SK-MEL-5 (cell line): ENCODE data around the gene PDE1C. TPM values are rescaled to one million over a fixed set of nuclear protein-coding genes. Genes with fewer than 3 reads are reported as not detected.

ENCODE experiments used
- DNase-seq: peaks from one replicate; pipeline ENCODE4 v3.0.0-alpha.2; 2016; ENCODE audit warnings: low read depth, low spot score
- in situ Hi-C: cut with HindIII; loops from 2 replicates; pipeline ENCODE4 v1.10.0; 2016; ENCODE audit warnings: low sequenced_read_pairs, high pct_unique_total_duplicates, low pct_unique_long_range_greater_than_20kb
- polyA plus RNA-seq, 2 experiments: library from polyadenylated mRNA; depleted of rRNA; stranded (reverse); fragments of >200 nt; gene quantifications; 2 replicates each; pipeline ENCODE4 v1.2.3, GENCODE V29; 2015
- total RNA-seq: library from RNA; depleted of rRNA; stranded (reverse); fragments of >200 nt; shearing (Covaris generic); gene quantifications from 2 replicates; pipeline ENCODE4 v1.2.3, GENCODE V29; 2014; rRNA removed

PDE1C gene
- total RNA-seq = 0.69 and 0.83 TPM in 2 replicates
- 1.2 and 1.4 TPM in 2 replicates for polyA plus RNA-seq (2015; cell fraction: cytosol; rRNA removed)
- 2.7 and 3.2 TPM in 2 replicates for polyA plus RNA-seq (2015; cell fraction: nucleus; rRNA removed)

GRCh38 chr7:32070406-32071360, at the start of gene PDE1C:
TSS of gene PDE1C (minus strand) at chr7:32070407.
- DNase-seq = no peak
- in situ Hi-C loops = no loop called here

DNA sequence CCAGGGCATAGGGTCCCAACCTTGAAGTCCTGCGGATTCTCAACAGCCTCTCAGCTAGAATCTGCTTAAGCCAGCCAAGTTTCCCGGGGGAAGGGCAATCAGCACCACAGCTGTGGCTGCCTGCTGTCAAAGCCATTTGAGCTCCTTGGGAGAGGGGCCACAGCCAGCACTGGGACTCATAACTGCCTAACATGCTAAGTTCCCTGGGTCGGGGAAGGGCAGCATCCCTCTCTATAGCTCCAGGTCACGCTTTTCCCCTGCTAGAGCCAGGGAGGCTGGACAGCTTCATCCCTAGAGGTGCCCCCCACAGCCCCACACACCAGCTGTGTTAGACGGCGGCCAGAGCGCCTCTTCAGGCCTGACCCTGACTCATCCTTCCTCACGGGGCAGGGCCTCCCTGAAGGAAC, 49.6 kb upstream of the PDE1C start:
- in situ Hi-C loops = no loop called here
- no peak for DNase-seq

- in situ Hi-C loops = no loop called here
Observed at GRCh38 chr7:32117837-32118236, 47.6 kb upstream of the PDE1C start.

DNA sequence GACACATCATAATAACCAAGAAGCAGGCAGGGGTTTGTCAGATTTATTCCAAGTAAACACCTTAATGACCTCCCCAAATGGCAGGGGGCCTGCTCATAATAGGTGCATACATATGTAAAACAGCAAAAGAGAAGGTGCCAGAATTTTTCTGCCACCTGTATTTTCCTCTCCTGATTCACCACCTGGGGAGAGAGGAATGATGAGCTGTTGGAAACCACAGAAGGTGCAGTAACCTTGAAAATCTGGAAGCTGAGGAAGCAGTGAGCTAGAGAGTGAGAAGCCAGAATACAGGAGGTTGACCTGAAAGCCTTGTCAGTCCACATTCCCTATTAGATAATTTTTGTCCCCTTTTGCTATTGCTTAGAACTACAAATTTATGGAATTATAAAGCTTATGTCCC, 46.2 kb upstream of the PDE1C start:
- in situ Hi-C loops = no loop called here
- no peak for DNase-seq

More at GRCh38 chr7:32117837-32118236, 47.6 kb upstream of the PDE1C start:
- no peak for DNase-seq

DNA sequence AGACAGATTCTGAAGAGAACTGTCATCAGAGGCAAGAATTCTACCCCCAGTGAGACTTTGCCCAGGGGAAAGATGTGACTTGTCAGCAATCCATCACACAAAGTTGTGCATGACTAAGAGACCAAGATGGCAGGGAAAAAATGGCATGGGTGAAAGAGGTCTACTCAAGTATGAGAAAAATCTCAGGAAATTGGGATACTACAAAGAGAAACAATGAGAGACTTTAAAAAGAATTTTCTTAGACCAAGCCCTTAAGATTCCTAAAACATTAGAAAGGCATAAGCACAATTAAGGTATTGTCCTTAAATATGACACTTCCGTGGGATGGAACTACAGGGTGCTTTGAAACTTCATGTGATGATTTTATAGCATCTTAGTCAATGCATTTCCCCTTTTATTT, 45.6 kb upstream of the PDE1C start:
- peak; percentile 36 for DNase-seq
- in situ Hi-C loops = no loop called here

GRCh38 chr7:32108651-32109050, 38.4 kb upstream of the PDE1C start:
- no peak for DNase-seq

DNA sequence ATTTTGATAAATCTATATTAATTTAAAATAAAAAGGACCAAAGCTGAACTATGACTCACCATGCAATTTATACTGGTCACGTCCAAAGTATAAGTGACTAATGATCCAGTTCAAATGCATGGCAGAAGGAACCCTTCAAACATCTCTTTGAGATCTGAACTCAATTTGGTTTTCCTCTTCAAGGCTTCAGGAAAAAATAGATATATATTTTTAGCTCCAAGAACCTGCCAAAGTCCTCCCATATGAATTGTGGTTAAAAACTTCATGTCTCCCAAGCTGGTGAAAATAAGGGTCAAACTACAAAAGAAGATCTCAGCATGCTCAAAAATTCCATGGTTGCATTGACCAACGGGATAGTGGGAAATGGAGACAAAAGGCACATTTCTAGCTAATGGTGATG, 34.6 kb upstream of the PDE1C start:
- DNase-seq = no peak
- in situ Hi-C loops = no loop called here

More at GRCh38 chr7:32108651-32109050, 38.4 kb upstream of the PDE1C start:
- in situ Hi-C loops = no loop called here

DNA sequence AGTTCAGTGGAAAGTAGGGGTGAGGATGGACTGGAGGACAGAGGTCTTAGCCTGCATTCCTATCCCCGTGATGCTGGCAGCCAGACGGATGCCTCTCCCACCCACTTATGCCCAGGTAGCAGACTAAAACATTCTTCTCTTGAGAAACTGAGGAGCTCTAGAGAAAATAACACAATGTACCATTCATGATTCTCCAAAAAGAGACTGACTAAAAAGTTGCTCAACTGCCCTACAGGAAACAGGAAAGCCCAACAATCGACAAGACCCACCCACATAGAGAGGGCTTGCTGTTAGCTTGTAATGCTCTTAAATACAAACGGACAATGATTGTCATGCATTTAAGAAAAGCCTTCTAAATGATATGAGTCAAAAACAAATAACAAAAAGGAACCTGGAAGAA, 33.2 kb upstream of the PDE1C start:
- in situ Hi-C loops = no loop called here
- DNase-seq = no peak

GRCh38 chr7:32102432-32102873, 32.2 kb upstream of the PDE1C start:
- no peak for DNase-seq
- in situ Hi-C loops = no loop called here

GRCh38 chr7:32100407-32100907, 30.2 kb upstream of the PDE1C start:
- DNase-seq = no peak
- in situ Hi-C loops = no loop called here

DNA sequence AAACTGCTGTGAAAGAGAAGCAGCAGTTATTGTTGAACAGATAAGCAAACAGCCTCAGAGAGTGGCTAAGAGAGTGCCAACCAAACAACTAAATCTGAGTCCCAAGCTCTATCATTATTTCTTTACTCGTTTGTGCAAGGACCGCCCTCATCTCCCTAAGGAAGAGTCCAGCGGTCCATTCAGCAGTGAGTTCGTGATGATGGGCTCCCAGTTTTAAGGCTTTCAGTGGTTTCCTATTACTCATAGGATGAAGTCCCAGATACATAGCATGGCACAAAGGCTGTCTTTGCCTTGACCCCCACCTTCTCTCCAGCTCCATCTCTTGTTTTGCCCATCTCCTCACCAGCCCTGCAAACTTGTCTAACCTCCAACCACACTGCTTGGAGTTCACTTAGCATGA, 24.3 kb upstream of the PDE1C start:
- in situ Hi-C loops = no loop called here

GRCh38 chr7:32093415-32094408, 23.5 kb upstream of the PDE1C start:
- no peak for DNase-seq
- in situ Hi-C loops = no loop called here

More for the DNA sequence above, 24.3 kb upstream of the PDE1C start:
- no peak for DNase-seq

- no peak for DNase-seq
- in situ Hi-C loops = no loop called here
Observed at GRCh38 chr7:32092346-32092745, 22.1 kb upstream of the PDE1C start.

DNA sequence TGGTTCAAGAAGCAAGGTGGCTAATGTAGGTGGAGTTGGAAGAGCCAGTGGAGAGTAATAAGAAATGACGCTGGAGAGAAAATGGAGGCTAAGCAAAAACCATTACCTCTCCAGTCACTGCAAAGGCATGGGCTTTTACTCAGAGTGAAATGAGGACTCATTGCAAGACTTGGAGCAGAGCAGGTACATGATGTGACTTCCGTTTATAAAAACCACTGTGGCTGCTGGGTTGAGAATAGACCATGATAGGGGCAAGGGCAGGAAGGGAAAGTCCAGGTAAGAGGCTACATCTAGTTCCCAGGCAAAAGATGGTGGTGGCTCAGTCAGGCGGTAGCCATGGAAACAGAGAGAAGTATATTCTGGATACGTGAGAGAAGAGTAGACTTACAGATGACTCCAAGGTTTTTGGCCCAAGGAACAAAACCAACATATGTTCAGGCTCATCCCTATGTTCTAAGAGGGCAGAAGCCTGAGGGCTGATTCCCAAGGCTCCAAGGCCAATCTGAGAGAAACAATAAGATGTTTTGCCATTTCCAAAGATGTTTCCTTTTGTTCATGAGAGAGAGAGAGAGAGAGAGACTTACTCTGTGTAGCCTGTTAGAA, 21.5 kb upstream of the PDE1C start:
- DNase-seq = no peak

DNA sequence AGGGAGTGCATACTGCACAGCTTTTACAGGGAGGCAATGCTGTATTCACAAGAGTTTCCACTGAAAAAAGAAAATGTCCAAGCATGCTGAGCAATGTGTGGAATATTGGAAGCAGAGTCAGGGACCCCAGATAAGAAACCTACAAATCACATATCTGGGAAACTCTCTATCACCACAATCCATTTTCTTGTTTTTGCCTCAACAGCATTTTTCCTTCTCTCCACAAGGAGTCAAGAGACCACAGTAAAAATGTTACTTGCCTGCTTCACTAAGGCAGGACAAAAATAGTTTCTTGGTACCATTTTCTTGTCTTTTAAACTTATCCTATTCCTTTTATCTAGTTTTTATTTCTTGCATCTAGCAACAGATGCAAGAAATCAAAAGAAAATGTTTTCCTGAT, 19.5 kb upstream of the PDE1C start:
- in situ Hi-C loops = no loop called here
- DNase-seq = no peak

More for the DNA sequence above, 21.5 kb upstream of the PDE1C start:
- in situ Hi-C loops = no loop called here

GRCh38 chr7:32089256-32089655, 19.0 kb upstream of the PDE1C start:
- DNase-seq = no peak
- in situ Hi-C loops = no loop called here

DNA sequence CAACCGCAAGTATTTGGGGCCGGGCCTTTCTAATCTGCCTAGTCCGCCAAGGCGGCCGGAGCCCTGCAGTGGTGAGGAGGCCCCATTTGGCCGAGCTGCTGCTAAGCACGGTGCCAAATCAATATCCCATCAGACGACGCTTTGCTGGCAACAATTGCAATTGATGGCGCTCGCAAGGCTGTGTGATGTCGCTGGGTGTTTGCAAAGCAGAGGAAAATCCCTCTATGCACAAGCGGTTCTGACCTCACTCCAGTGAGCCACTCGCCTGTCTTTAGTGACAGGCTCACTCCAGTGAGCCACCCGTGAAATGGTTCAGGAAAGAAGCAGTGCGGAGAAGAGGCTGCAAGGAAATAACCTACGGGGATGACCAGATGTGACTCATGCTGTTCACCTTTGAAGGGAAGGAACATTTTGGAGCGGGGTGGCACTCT, 18.3 kb upstream of the PDE1C start:
- no peak for DNase-seq
- in situ Hi-C loops = no loop called here
